ENCODE measurements around the gene NME9. TPM values are rescaled to one million over a fixed set of nuclear protein-coding genes. Genes with fewer than 3 reads are reported as not detected.

NME9 gene
- total RNA-seq, 1 experiment from 2014 or later, result not detected

DNA sequence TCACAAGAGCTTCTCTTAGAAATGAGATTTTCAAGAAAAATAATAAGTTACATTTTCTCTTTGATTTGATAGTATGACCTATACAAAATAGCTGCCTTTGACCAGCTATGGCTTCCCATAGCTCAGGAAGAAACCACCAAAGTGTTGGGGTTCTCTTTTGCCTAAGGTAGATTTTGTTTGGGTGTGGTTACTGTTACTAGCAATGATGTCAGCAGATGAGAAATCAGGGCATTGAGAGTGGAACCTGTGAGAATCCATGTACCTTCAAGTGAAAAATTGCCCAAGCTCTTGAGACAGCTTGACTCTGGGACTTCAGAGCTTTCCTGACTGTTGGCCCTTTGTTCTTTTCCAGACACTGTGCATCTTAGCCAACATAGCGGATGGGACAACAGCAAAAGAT lies 45.6 kb downstream of the NME9 start (continued):
- TF ChIP-seq GTF2I (CRISPR knock-in tag; conservative IDR thresholded peaks at IDR 0.05) (no peak), FOXP1 (CRISPR knock-in tag; IDR thresholded peaks at IDR 0.05; ENCODE audit: borderline replicate concordance) (no peak), NFYB (CRISPR knock-in tag; conservative IDR thresholded peaks at IDR 0.05; ENCODE audit: low read depth) (no peak), GABPB1 (CRISPR knock-in tag; IDR thresholded peaks at IDR 0.05) (no peak), KAT7 (CRISPR knock-in tag; IDR thresholded peaks at IDR 0.05; ENCODE audit: borderline replicate concordance) (no peak)
- TF ChIP-seq, protein P1, sequence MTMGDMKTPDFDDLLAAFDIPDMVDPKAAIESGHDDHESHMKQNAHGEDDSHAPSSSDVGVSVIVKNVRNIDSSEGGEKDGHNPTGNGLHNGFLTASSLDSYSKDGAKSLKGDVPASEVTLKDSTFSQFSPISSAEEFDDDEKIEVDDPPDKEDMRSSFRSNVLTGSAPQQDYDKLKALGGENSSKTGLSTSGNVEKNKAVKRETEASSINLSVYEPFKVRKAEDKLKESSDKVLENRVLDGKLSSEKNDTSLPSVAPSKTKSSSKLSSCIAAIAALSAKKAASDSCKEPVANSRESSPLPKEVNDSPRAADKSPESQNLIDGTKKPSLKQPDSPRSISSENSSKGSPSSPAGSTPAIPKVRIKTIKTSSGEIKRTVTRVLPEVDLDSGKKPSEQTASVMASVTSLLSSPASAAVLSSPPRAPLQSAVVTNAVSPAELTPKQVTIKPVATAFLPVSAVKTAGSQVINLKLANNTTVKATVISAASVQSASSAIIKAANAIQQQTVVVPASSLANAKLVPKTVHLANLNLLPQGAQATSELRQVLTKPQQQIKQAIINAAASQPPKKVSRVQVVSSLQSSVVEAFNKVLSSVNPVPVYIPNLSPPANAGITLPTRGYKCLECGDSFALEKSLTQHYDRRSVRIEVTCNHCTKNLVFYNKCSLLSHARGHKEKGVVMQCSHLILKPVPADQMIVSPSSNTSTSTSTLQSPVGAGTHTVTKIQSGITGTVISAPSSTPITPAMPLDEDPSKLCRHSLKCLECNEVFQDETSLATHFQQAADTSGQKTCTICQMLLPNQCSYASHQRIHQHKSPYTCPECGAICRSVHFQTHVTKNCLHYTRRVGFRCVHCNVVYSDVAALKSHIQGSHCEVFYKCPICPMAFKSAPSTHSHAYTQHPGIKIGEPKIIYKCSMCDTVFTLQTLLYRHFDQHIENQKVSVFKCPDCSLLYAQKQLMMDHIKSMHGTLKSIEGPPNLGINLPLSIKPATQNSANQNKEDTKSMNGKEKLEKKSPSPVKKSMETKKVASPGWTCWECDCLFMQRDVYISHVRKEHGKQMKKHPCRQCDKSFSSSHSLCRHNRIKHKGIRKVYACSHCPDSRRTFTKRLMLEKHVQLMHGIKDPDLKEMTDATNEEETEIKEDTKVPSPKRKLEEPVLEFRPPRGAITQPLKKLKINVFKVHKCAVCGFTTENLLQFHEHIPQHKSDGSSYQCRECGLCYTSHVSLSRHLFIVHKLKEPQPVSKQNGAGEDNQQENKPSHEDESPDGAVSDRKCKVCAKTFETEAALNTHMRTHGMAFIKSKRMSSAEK (CRISPR knock-in tag; IDR thresholded peaks at IDR 0.05; ENCODE audit: borderline replicate concordance), result no peak
- TF ChIP-seq, protein P2, sequence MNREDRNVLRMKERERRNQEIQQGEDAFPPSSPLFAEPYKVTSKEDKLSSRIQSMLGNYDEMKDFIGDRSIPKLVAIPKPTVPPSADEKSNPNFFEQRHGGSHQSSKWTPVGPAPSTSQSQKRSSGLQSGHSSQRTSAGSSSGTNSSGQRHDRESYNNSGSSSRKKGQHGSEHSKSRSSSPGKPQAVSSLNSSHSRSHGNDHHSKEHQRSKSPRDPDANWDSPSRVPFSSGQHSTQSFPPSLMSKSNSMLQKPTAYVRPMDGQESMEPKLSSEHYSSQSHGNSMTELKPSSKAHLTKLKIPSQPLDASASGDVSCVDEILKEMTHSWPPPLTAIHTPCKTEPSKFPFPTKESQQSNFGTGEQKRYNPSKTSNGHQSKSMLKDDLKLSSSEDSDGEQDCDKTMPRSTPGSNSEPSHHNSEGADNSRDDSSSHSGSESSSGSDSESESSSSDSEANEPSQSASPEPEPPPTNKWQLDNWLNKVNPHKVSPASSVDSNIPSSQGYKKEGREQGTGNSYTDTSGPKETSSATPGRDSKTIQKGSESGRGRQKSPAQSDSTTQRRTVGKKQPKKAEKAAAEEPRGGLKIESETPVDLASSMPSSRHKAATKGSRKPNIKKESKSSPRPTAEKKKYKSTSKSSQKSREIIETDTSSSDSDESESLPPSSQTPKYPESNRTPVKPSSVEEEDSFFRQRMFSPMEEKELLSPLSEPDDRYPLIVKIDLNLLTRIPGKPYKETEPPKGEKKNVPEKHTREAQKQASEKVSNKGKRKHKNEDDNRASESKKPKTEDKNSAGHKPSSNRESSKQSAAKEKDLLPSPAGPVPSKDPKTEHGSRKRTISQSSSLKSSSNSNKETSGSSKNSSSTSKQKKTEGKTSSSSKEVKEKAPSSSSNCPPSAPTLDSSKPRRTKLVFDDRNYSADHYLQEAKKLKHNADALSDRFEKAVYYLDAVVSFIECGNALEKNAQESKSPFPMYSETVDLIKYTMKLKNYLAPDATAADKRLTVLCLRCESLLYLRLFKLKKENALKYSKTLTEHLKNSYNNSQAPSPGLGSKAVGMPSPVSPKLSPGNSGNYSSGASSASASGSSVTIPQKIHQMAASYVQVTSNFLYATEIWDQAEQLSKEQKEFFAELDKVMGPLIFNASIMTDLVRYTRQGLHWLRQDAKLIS (CRISPR knock-in tag; IDR thresholded peaks at IDR 0.05; ENCODE audit: borderline replicate concordance), result no peak
- TF ChIP-seq, protein P3, sequence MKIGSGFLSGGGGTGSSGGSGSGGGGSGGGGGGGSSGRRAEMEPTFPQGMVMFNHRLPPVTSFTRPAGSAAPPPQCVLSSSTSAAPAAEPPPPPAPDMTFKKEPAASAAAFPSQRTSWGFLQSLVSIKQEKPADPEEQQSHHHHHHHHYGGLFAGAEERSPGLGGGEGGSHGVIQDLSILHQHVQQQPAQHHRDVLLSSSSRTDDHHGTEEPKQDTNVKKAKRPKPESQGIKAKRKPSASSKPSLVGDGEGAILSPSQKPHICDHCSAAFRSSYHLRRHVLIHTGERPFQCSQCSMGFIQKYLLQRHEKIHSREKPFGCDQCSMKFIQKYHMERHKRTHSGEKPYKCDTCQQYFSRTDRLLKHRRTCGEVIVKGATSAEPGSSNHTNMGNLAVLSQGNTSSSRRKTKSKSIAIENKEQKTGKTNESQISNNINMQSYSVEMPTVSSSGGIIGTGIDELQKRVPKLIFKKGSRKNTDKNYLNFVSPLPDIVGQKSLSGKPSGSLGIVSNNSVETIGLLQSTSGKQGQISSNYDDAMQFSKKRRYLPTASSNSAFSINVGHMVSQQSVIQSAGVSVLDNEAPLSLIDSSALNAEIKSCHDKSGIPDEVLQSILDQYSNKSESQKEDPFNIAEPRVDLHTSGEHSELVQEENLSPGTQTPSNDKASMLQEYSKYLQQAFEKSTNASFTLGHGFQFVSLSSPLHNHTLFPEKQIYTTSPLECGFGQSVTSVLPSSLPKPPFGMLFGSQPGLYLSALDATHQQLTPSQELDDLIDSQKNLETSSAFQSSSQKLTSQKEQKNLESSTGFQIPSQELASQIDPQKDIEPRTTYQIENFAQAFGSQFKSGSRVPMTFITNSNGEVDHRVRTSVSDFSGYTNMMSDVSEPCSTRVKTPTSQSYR (CRISPR knock-in tag; IDR thresholded peaks at IDR 0.05), result no peak
- TF ChIP-seq, protein P4, sequence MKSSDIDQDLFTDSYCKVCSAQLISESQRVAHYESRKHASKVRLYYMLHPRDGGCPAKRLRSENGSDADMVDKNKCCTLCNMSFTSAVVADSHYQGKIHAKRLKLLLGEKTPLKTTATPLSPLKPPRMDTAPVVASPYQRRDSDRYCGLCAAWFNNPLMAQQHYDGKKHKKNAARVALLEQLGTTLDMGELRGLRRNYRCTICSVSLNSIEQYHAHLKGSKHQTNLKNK (CRISPR knock-in tag; IDR thresholded peaks at IDR 0.05), result no peak

DNA sequence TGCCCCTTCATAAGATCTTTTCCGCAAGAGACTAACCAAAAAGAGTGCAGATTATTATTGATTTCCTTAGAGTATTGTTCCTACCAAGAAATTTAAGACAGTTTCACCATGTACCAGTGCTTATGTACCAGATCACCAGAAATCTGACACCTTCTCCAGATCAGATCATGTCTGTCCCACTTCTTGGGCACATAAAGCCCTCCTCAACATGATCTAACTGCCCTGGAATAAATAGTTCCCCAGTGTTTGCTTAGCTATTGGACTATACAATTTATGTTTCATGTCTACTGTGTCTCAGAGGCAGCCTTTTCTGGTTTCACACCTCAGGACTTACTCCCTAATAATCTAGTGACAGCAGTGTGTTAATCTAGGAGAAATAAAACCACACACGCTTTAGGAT lies 46.8 kb downstream of the NME9 start:
- Mint-ChIP-seq H3K27me3 (ENCODE audit: low read depth) (no peaks in the 10 kb centered on the region), H3K9me3 (no peaks in the 10 kb centered on the region), H3K4me1 (no peaks in the 10 kb centered on the region), H3K4me3 (no peak overlapping the region), H3K27ac (no peak overlapping the region), H3K36me3 (no peaks in the 10 kb centered on the region)
- no peak for DNase-seq (ENCODE audit: low spot score)
- CTCF ChIA-PET, result interaction anchor here (1.4 kb wide), 1 partner anchor 135 kb away, joined by 3 read pairs; no protein-coding TSS in a partner anchor
- no peak for ATAC-seq
- POLR2A ChIA-PET, result no interaction called here
- TF ChIP-seq PRRX2 (CRISPR knock-in tag; IDR thresholded peaks at IDR 0.05) (no peak), ZNF416 (CRISPR knock-in tag; IDR thresholded peaks at IDR 0.05) (no peak), NR2C2 (CRISPR knock-in tag; IDR thresholded peaks at IDR 0.05) (no peak), KAT7 (CRISPR knock-in tag; IDR thresholded peaks at IDR 0.05; ENCODE audit: borderline replicate concordance) (no peak), ZNF138 (CRISPR knock-in tag; conservative IDR thresholded peaks at IDR 0.05) (no peak), NFE2L1 (CRISPR knock-in tag; IDR thresholded peaks at IDR 0.05) (no peak), TEAD1 (CRISPR knock-in tag; IDR thresholded peaks at IDR 0.05) (no peak), SMAD3 (CRISPR knock-in tag; IDR thresholded peaks at IDR 0.05; ENCODE audit: borderline replicate concordance) (no peak), TEAD4 (CRISPR knock-in tag; IDR thresholded peaks at IDR 0.05) (no peak), JUN (CRISPR knock-in tag; IDR thresholded peaks at IDR 0.05) (no peak), OVOL2 (CRISPR knock-in tag; IDR thresholded peaks at IDR 0.05; ENCODE audit: borderline replicate concordance) (no peak)
- TF ChIP-seq, protein P5, sequence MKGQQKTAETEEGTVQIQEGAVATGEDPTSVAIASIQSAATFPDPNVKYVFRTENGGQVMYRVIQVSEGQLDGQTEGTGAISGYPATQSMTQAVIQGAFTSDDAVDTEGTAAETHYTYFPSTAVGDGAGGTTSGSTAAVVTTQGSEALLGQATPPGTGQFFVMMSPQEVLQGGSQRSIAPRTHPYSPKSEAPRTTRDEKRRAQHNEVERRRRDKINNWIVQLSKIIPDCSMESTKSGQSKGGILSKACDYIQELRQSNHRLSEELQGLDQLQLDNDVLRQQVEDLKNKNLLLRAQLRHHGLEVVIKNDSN (CRISPR knock-in tag; IDR thresholded peaks at IDR 0.05), result no peak
- TF ChIP-seq, protein P6, sequence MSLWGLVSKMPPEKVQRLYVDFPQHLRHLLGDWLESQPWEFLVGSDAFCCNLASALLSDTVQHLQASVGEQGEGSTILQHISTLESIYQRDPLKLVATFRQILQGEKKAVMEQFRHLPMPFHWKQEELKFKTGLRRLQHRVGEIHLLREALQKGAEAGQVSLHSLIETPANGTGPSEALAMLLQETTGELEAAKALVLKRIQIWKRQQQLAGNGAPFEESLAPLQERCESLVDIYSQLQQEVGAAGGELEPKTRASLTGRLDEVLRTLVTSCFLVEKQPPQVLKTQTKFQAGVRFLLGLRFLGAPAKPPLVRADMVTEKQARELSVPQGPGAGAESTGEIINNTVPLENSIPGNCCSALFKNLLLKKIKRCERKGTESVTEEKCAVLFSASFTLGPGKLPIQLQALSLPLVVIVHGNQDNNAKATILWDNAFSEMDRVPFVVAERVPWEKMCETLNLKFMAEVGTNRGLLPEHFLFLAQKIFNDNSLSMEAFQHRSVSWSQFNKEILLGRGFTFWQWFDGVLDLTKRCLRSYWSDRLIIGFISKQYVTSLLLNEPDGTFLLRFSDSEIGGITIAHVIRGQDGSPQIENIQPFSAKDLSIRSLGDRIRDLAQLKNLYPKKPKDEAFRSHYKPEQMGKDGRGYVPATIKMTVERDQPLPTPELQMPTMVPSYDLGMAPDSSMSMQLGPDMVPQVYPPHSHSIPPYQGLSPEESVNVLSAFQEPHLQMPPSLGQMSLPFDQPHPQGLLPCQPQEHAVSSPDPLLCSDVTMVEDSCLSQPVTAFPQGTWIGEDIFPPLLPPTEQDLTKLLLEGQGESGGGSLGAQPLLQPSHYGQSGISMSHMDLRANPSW (CRISPR knock-in tag; conservative IDR thresholded peaks at IDR 0.05; ENCODE audit: low read depth), result no peak
- TF ChIP-seq, protein P7, sequence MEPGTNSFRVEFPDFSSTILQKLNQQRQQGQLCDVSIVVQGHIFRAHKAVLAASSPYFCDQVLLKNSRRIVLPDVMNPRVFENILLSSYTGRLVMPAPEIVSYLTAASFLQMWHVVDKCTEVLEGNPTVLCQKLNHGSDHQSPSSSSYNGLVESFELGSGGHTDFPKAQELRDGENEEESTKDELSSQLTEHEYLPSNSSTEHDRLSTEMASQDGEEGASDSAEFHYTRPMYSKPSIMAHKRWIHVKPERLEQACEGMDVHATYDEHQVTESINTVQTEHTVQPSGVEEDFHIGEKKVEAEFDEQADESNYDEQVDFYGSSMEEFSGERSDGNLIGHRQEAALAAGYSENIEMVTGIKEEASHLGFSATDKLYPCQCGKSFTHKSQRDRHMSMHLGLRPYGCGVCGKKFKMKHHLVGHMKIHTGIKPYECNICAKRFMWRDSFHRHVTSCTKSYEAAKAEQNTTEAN (CRISPR knock-in tag; IDR thresholded peaks at IDR 0.05), result no peak
